ENCODE measurements around the gene KRT79.

KRT79 gene

GRCh38 chr12:52788876-52789636 is 45.1 kb downstream of the KRT79 start:
- DNase-seq: no peak
- in situ Hi-C loops (cut with HindIII; ENCODE audit: low pct_ligation_motif_present, low pct_unique_long_range_greater_than_20kb, low sequenced_read_pairs): no loop called here

GRCh38 chr12:52788192-52788875 is 45.8 kb downstream of the KRT79 start:
- in situ Hi-C loops (cut with HindIII; ENCODE audit: low pct_ligation_motif_present, low pct_unique_long_range_greater_than_20kb, low sequenced_read_pairs): no loop called here
- no peak for DNase-seq

GRCh38 chr12:52787324-52788191 is 46.6 kb downstream of the KRT79 start:
- in situ Hi-C loops (cut with HindIII; ENCODE audit: low pct_ligation_motif_present, low pct_unique_long_range_greater_than_20kb, low sequenced_read_pairs): no loop called here
- no peak for DNase-seq

- no peak for DNase-seq
- in situ Hi-C loops (cut with HindIII; ENCODE audit: low pct_ligation_motif_present, low pct_unique_long_range_greater_than_20kb, low sequenced_read_pairs): no loop called here
Observed at GRCh38 chr12:52784909-52785308, 49.2 kb downstream of the KRT79 start.

- DNase-seq: no peak
- in situ Hi-C loops (cut with HindIII; ENCODE audit: low pct_ligation_motif_present, low pct_unique_long_range_greater_than_20kb, low sequenced_read_pairs): no loop called here
Observed at GRCh38 chr12:52783563-52784316, 50.4 kb downstream of the KRT79 start.

- in situ Hi-C loops (cut with HindIII; ENCODE audit: low pct_ligation_motif_present, low pct_unique_long_range_greater_than_20kb, low sequenced_read_pairs): no loop called here
- DNase-seq: no peak
Observed at GRCh38 chr12:52782502-52782901, 51.6 kb downstream of the KRT79 start.

GRCh38 chr12:52781399-52782082 is 52.6 kb downstream of the KRT79 start:
- DNase-seq: no peak
- in situ Hi-C loops (cut with HindIII; ENCODE audit: low pct_ligation_motif_present, low pct_unique_long_range_greater_than_20kb, low sequenced_read_pairs): no loop called here

- no peak for DNase-seq
- in situ Hi-C loops (cut with HindIII; ENCODE audit: low pct_ligation_motif_present, low pct_unique_long_range_greater_than_20kb, low sequenced_read_pairs): no loop called here
Observed at GRCh38 chr12:52779914-52780313, 54.2 kb downstream of the KRT79 start.

- in situ Hi-C loops (cut with HindIII; ENCODE audit: low pct_ligation_motif_present, low pct_unique_long_range_greater_than_20kb, low sequenced_read_pairs): no loop called here
- DNase-seq: no peak
Observed at GRCh38 chr12:52778833-52779232, 55.3 kb downstream of the KRT79 start.

GRCh38 chr12:52777566-52777965 is 56.5 kb downstream of the KRT79 start:
- in situ Hi-C loops (cut with HindIII; ENCODE audit: low pct_ligation_motif_present, low pct_unique_long_range_greater_than_20kb, low sequenced_read_pairs): no loop called here

GRCh38 chr12:52776913-52777395 is 57.2 kb downstream of the KRT79 start, which contains the start of gene KRT76:
TSS of gene KRT76 (minus strand) at chr12:52777345. CDS start at chr12:52777291, 54 bp downstream.
- no peak for DNase-seq
- in situ Hi-C loops (cut with HindIII; ENCODE audit: low pct_ligation_motif_present, low pct_unique_long_range_greater_than_20kb, low sequenced_read_pairs): no loop called here

More at GRCh38 chr12:52777566-52777965, 56.5 kb downstream of the KRT79 start:
- no peak for DNase-seq

GRCh38 chr12:52776435-52776834 is 57.7 kb downstream of the KRT79 start:
- DNase-seq: no peak
- in situ Hi-C loops (cut with HindIII; ENCODE audit: low pct_ligation_motif_present, low pct_unique_long_range_greater_than_20kb, low sequenced_read_pairs): no loop called here

- in situ Hi-C loops (cut with HindIII; ENCODE audit: low pct_ligation_motif_present, low pct_unique_long_range_greater_than_20kb, low sequenced_read_pairs): no loop called here
- no peak for DNase-seq
Observed at GRCh38 chr12:52774629-52775250, 59.4 kb downstream of the KRT79 start.

- in situ Hi-C loops (cut with HindIII; ENCODE audit: low pct_ligation_motif_present, low pct_unique_long_range_greater_than_20kb, low sequenced_read_pairs): no loop called here
- no peak for DNase-seq
Observed at GRCh38 chr12:52772772-52773171, 61.3 kb downstream of the KRT79 start.

- in situ Hi-C loops (cut with HindIII; ENCODE audit: low pct_ligation_motif_present, low pct_unique_long_range_greater_than_20kb, low sequenced_read_pairs): no loop called here
- DNase-seq: no peak
Observed at GRCh38 chr12:52772188-52772587, 61.9 kb downstream of the KRT79 start.

- in situ Hi-C loops (cut with HindIII; ENCODE audit: low pct_ligation_motif_present, low pct_unique_long_range_greater_than_20kb, low sequenced_read_pairs): no loop called here
- no peak for DNase-seq
Observed at GRCh38 chr12:52771505-52771904, 62.6 kb downstream of the KRT79 start.

All from ACHN (cell line).